ENCODE measurements around the gene PLCL2. TPM values are rescaled to one million over a fixed set of nuclear protein-coding genes. Genes with fewer than 3 reads are reported as not detected.

Gene PLCL2
- total and polyA plus RNA-seq, 10 of the 15 experiments (the other 5 are each of a cell fraction or from before 2014, with no cell fraction given) = 7.5 to 37.3 (median 21.7) TPM

GRCh38 chr3:16923112-16923511 is 38.4 kb downstream of the PLCL2 start:
- intact Hi-C loops (cut with micrococcal nuclease; ENCODE audit: unreplicated experiment) (no loop called here), in situ Hi-C loops (cut with MboI) (loop anchor here (25.0 kb wide), 1 partner anchor 1561 kb away; no protein-coding TSS in a partner anchor)
- H3K36me3 ChIP-seq (ENCODE audit: control insufficient read depth in 2 of 2, insufficient read depth in 2 of 2, low read length in 1 of 2) = no peaks in the 10 kb centered on the region
- H3K4me2 ChIP-seq (ENCODE audit: control insufficient read depth, insufficient read depth) = no peak overlapping the region
- ChIA-PET POLR2A (interaction anchor here (1.3 kb wide), 1 partner anchor 9 kb away, joined by 3 read pairs; no protein-coding TSS in a partner anchor), RAD21 (ENCODE audit: unreplicated experiment) (interaction anchor here (2.4 kb wide), 1 partner anchor 102 kb away, joined by 9 read pairs; no protein-coding TSS in a partner anchor), SMC1A (ENCODE audit: uncharacterized antibody, unreplicated experiment) (interaction anchor here (0.8 to 3.1 kb wide), 10 partner anchors 12 to 103 kb away, joined by 3 to 18 read pairs (median 4); no protein-coding TSS in a partner anchor), CTCF (interaction anchor here (0.7 to 1.5 kb wide), 3 partner anchors 27 to 110 kb away, joined by 3 to 4 read pairs (median 3); no protein-coding TSS in a partner anchor)
- ATAC-seq = no peak
- H3K79me2 ChIP-seq (ENCODE audit: control insufficient read depth, insufficient read depth, low read length) = peaks cover 87% of the 10 kb centered on the region
- peaks cover 9% of the 10 kb centered on the region for H3K9me3 ChIP-seq (replicated peaks; ENCODE audit: control insufficient read depth, insufficient read depth, low read length)
- FAIRE-seq = no peak
- peaks cover 32% of the 10 kb centered on the region for H3K4me1 ChIP-seq (ENCODE audit: control insufficient read depth, insufficient read depth, low read length)
- no TSS peak for BruUV-seq (replicated peaks)
- no peak overlapping the region for H3K9ac ChIP-seq (ENCODE audit: control insufficient read depth, insufficient read depth, low read length)
- no peak overlapping the region for H3K4me3 ChIP-seq
- 71% methylated on average over 2 of the region's 2 CpGs for WGBS (ENCODE audit: insufficient coverage, insufficient replicate concordance, low lambda C conversion rate, missing lambda C conversion rate)
- H3K27ac ChIP-seq (ENCODE audit: control insufficient read depth, insufficient read depth) = no peak overlapping the region
- H3K27me3 ChIP-seq (replicated peaks in 1 of 2; ENCODE audit: control insufficient read depth in 2 of 2, insufficient read depth in 2 of 2, low read length in 1 of 2) = no peaks in the 10 kb centered on the region
- no peak overlapping the region for H2AFZ ChIP-seq (ENCODE audit: control insufficient read depth, low read depth, low read length)
- DNase-seq (ENCODE audit: low read depth, low spot score) = no peak
- H4K20me1 ChIP-seq (ENCODE audit: control insufficient read depth, insufficient read depth) = no peaks in the 10 kb centered on the region
- TF ChIP-seq EP300 (IDR thresholded peaks at IDR 0.05; ENCODE audit: borderline replicate concordance in 1 of 2, control insufficient read depth in 1 of 2, low read depth in 2 of 2, low read length in 2 of 2) (no peak), TBL1XR1 (IDR thresholded peaks at IDR 0.05; ENCODE audit: low read depth, low read length) (no peak), POU2F2 (IDR thresholded peaks at IDR 0.05; ENCODE audit: borderline replicate concordance, low read depth, low read length) (no peak), TCF12 (IDR thresholded peaks at IDR 0.05; ENCODE audit: low read depth, low read length) (no peak), HCFC1 (IDR thresholded peaks at IDR 0.05; ENCODE audit: low read length) (no peak), CHD2 (IDR thresholded peaks at IDR 0.05; ENCODE audit: borderline replicate concordance, low read depth, low read length) (no peak), PAX8 (IDR thresholded peaks at IDR 0.05) (no peak), BCL3 (IDR thresholded peaks at IDR 0.05; ENCODE audit: borderline replicate concordance, insufficient read depth, low read depth, low read length, poor library complexity, severe bottlenecking) (no peak), MEF2A (IDR thresholded peaks at IDR 0.05; ENCODE audit: insufficient read depth, low read depth, low read length) (no peak), RBBP5 (conservative IDR thresholded peaks at IDR 0.05) (no peak), POLR2A (IDR thresholded peaks at IDR 0.05; ENCODE audit: low read depth, low read length) (no peak), BCLAF1 (IDR thresholded peaks at IDR 0.05) (no peak)

Data from GM12878 (cell line).